HEK293 (cell line): Measurements from ENCODE around the gene JPH2.

Experiments
- CTCF ChIA-PET: fragments of 350-600 bp; formaldehyde crosslinking; extraction: SDS; loops from one replicate; lab custom pipeline; 2021; ENCODE audit warnings: antibody characterized with exemption; lab: Yijun Ruan, JAX
- POLR2A ChIA-PET: fragments of 300-600 bp; formaldehyde crosslinking; extraction: SDS; loops from one replicate; lab custom pipeline; 2020; ENCODE audit warnings: antibody characterized with exemption, inconsistent platforms; lab: Yijun Ruan, JAX
- H3K27ac ChIP-seq: fragments of 200-500 bp; sonication (Bioruptor generic); 2 replicates; pipeline ENCODE4 v1.5.1; 2014; ENCODE audit warnings: low read depth, low read length, control low read depth, inconsistent platforms; ENCODE audit errors: extremely low read depth
- H3K36me3 ChIP-seq, 2 experiments: fragments of 200-500 bp in 1 of 2; sonication (Bioruptor generic) in 1 of 2; 1 replicate in 1 of 2; 2 replicates in 1 of 2; pipeline ENCODE4 v1.5.1; 2014 to 2017; ENCODE audit warnings: inconsistent platforms in 2 of 2, low read length in 2 of 2; ENCODE audit not compliant: control insufficient read depth in 2 of 2, insufficient read depth in 1 of 2
- H3K4me1 ChIP-seq: fragments of 200-500 bp; sonication (Bioruptor generic); 2 replicates; pipeline ENCODE4 v1.5.1; 2014; ENCODE audit warnings: mild to moderate bottlenecking, low read length, inconsistent platforms; ENCODE audit not compliant: control insufficient read depth, insufficient read depth
- H3K4me3 ChIP-seq: 2 replicates; pipeline ENCODE4 v1.5.1; 2011; ENCODE audit warnings: low read depth, mild to moderate bottlenecking, control low read depth, low read length, moderate library complexity
- H3K9me3 ChIP-seq: fragments of 200-500 bp; sonication (Bioruptor generic); 2 replicates; pipeline ENCODE4 v1.5.1; 2014; ENCODE audit warnings: low read depth, low read length, inconsistent platforms; ENCODE audit not compliant: control insufficient read depth, insufficient read depth
- GLI4 ChIP-seq: fragments of 450-650 bp; formaldehyde crosslinking; IDR thresholded peaks from 2 replicates; pipeline ENCODE4 v1.5.1; 2016; ENCODE audit warnings: missing biosample characterization, missing genetic modification characterization
- GLIS1 ChIP-seq: fragments of 450-650 bp; formaldehyde crosslinking; IDR thresholded peaks from 2 replicates; pipeline ENCODE4 v1.5.1; 2016; ENCODE audit warnings: missing biosample characterization, missing genetic modification characterization
- HOXD13 ChIP-seq: sonication (generic); formaldehyde crosslinking; IDR thresholded peaks from 2 replicates; pipeline ENCODE4 v1.8.0; 2022; ENCODE audit warnings: missing genetic modification reagents, borderline replicate concordance
- MYNN ChIP-seq: fragments of 450-650 bp; formaldehyde crosslinking; IDR thresholded peaks from 2 replicates; pipeline ENCODE4 v1.5.1; 2016; ENCODE audit warnings: missing biosample characterization, missing genetic modification characterization, borderline replicate concordance
- OSR2 ChIP-seq: fragments of 450-650 bp; formaldehyde crosslinking; IDR thresholded peaks from 2 replicates; pipeline ENCODE4 v1.5.1; 2016; ENCODE audit warnings: missing biosample characterization, missing genetic modification characterization
- PRDM1 ChIP-seq: fragments of 450-650 bp; formaldehyde crosslinking; IDR thresholded peaks from 2 replicates; pipeline ENCODE4; 2016; ENCODE audit warnings: missing biosample characterization, missing genetic modification characterization
- REPIN1 ChIP-seq: fragments of 450-650 bp; formaldehyde crosslinking; IDR thresholded peaks from 2 replicates; pipeline ENCODE4 v1.5.1; 2017; ENCODE audit warnings: missing biosample characterization, missing genetic modification characterization, low read depth
- SCRT1 ChIP-seq: fragments of 450-650 bp; formaldehyde crosslinking; IDR thresholded peaks from 2 replicates; pipeline ENCODE4 v1.5.1; 2016; ENCODE audit warnings: missing biosample characterization, missing genetic modification characterization, borderline replicate concordance
- SP7 ChIP-seq: fragments of 450-650 bp; formaldehyde crosslinking; IDR thresholded peaks from 2 replicates; pipeline ENCODE4 v1.5.1; 2016; ENCODE audit warnings: missing biosample characterization, missing genetic modification characterization
- ZBTB7A ChIP-seq: fragments of 450-650 bp; formaldehyde crosslinking; IDR thresholded peaks from 2 replicates; pipeline ENCODE4 v1.5.1; 2016; ENCODE audit warnings: low read depth, missing biosample characterization, missing genetic modification characterization
- ZNF19 ChIP-seq: fragments of 450-650 bp; formaldehyde crosslinking; IDR thresholded peaks from 2 replicates; pipeline ENCODE4; 2016; ENCODE audit warnings: missing biosample characterization, missing genetic modification characterization, low read depth
- ZNF324 ChIP-seq: fragments of 450-650 bp; formaldehyde crosslinking; IDR thresholded peaks from 2 replicates; pipeline ENCODE4 v1.5.1; 2016; ENCODE audit warnings: missing biosample characterization, missing genetic modification characterization
- ZNF37A ChIP-seq: fragments of 450-650 bp; IDR thresholded peaks from 2 replicates; pipeline ENCODE4 v1.5.1; 2018; ENCODE audit warnings: missing biosample characterization, missing genetic modification characterization
- ZNF394 ChIP-seq: fragments of 450-650 bp; formaldehyde crosslinking; IDR thresholded peaks from 2 replicates; pipeline ENCODE4 v1.5.1; 2016; ENCODE audit warnings: missing biosample characterization, missing genetic modification characterization, mild to moderate bottlenecking, moderate library complexity, borderline replicate concordance
- ZNF514 ChIP-seq: fragments of 450-650 bp; formaldehyde crosslinking; IDR thresholded peaks from 2 replicates; pipeline ENCODE4 v1.5.1; 2016; ENCODE audit warnings: missing biosample characterization, missing genetic modification characterization
- ZNF521 ChIP-seq: fragments of 450-650 bp; formaldehyde crosslinking; IDR thresholded peaks from 2 replicates; pipeline ENCODE4 v1.5.1; 2017; ENCODE audit warnings: missing biosample characterization, mild to moderate bottlenecking, missing genetic modification characterization
- ZNF530 ChIP-seq: fragments of 450-650 bp; formaldehyde crosslinking; IDR thresholded peaks from 2 replicates; pipeline ENCODE4 v1.5.1; 2016; ENCODE audit warnings: low read depth, missing biosample characterization, missing genetic modification characterization
- ZNF560 ChIP-seq: fragments of 450-650 bp; formaldehyde crosslinking; IDR thresholded peaks from 2 replicates; pipeline ENCODE4 v1.5.1; 2017; ENCODE audit warnings: missing biosample characterization, missing genetic modification characterization, borderline replicate concordance
- ZNF626 ChIP-seq: fragments of 450-650 bp; sonication (Bioruptor Pico); formaldehyde crosslinking; IDR thresholded peaks from 2 replicates; pipeline ENCODE4 v1.5.1; 2018; ENCODE audit warnings: missing biosample characterization, missing genetic modification characterization, inconsistent platforms
- ZNF707 ChIP-seq: fragments of 450-650 bp; formaldehyde crosslinking; IDR thresholded peaks from 2 replicates; pipeline ENCODE4 v1.5.1; 2016; ENCODE audit warnings: missing biosample characterization, missing genetic modification characterization
- TF ChIP-seq, protein P1 (sequence below): fragments of 450-650 bp; formaldehyde crosslinking; IDR thresholded peaks from 2 replicates; pipeline ENCODE4 v1.5.1; 2016; ENCODE audit warnings: missing biosample characterization, missing genetic modification characterization
- TF ChIP-seq, protein P2 (sequence below): fragments of 450-650 bp; formaldehyde crosslinking; IDR thresholded peaks from 2 replicates; pipeline ENCODE4 v1.5.1; 2017; ENCODE audit warnings: missing biosample characterization, mild to moderate bottlenecking, missing genetic modification characterization, moderate library complexity
- TF ChIP-seq, protein P3 (sequence below): fragments of 450-650 bp; formaldehyde crosslinking; IDR thresholded peaks from 2 replicates; pipeline ENCODE4 v1.5.1; 2016; ENCODE audit warnings: missing biosample characterization, missing genetic modification characterization
- TF ChIP-seq, protein P4 (sequence below): fragments of 450-650 bp; formaldehyde crosslinking; IDR thresholded peaks from 2 replicates; pipeline ENCODE4 v1.5.0; 2017; ENCODE audit warnings: missing biosample characterization, missing genetic modification characterization, borderline replicate concordance

JPH2 gene

DNA sequence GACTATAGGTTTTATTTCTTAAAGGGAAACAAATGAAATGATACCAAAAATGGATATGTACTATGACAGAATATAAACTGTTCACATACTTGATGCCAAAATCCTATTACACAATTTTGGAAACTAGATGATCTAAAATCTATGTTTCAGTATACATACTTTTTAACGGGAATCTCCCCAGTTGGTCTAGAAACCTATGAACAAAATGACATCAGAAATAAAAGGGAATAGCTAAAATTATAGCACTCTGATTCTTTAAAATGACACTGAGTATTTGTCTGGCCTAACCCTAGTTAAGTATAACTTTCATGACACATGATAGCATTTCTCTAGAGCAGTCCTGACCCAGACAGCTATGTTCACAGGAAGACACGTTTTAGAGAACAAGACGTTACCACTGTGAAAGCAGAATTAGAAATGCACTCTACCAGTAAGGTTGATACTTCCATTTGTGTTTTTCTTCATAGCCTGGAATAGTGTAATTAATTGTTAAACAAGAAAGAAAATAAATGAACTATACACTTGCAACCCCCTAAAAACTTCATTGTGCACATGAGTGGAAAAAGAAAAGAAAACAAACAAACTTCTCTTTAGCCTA is 20.2 kb upstream of the JPH2 start:
- Histone ChIP-seq H3K4me3 (no peak overlapping the region), H3K9me3 (no peaks in the 10 kb centered on the region), H3K4me1 (peaks cover 22% of the 10 kb centered on the region), H3K36me3 (peaks cover 29 to 35% of the 10 kb centered on the region in 2 experiments), H3K27ac (no peak overlapping the region)
- ChIA-PET POLR2A (no interaction called here), CTCF (interaction anchor here (1.0 to 1.6 kb wide), 3 partner anchors 10 to 91 kb away, joined by 4 to 10 read pairs (median 4); no protein-coding TSS in a partner anchor)
- TF ChIP-seq, protein P1, sequence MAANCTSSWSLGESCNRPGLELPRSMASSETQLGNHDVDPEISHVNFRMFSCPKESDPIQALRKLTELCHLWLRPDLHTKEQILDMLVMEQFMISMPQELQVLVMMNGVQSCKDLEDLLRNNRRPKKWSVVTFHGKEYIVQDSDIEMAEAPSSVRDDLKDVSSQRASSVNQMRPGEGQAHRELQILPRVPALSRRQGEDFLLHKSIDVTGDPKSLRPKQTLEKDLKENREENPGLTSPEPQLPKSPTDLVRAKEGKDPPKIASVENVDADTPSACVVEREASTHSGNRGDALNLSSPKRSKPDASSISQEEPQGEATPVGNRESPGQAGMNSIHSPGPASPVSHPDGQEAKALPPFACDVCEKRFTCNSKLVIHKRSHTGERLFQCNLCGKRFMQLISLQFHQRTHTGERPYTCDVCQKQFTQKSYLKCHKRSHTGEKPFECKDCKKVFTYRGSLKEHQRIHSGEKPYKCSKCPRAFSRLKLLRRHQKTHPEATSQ (tag by site-specific recombination): no peak
- TF ChIP-seq SP7 (tag by site-specific recombination): peak; percentile 29; the same call in 1 of the 2 replicates
- peak; percentile 75 for TF ChIP-seq PRDM1
- TF ChIP-seq GLIS1 (tag by site-specific recombination): no peak

DNA sequence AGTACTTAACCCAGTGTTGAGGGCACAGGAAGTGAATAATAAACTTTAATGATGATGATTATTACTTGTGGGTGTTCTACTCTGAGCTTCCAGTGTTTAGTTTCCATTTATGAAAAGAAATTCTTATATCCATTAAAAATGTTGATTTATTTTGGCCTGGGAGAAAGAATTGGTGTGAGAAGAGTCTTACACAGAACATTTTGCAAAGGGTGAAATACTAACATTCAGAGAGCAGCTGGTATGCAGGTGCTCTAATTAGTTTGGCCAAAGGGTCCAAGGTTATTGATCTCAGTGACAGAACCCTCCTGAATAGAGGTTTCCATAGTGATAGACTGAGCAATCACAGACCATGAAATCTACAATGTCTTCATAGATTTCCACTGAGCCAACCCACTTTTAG is 19.1 kb upstream of the JPH2 start:
- no peak overlapping the region for H3K4me3 ChIP-seq
- no peak for TF ChIP-seq ZNF530 (tag by site-specific recombination)
- TF ChIP-seq, protein P2, sequence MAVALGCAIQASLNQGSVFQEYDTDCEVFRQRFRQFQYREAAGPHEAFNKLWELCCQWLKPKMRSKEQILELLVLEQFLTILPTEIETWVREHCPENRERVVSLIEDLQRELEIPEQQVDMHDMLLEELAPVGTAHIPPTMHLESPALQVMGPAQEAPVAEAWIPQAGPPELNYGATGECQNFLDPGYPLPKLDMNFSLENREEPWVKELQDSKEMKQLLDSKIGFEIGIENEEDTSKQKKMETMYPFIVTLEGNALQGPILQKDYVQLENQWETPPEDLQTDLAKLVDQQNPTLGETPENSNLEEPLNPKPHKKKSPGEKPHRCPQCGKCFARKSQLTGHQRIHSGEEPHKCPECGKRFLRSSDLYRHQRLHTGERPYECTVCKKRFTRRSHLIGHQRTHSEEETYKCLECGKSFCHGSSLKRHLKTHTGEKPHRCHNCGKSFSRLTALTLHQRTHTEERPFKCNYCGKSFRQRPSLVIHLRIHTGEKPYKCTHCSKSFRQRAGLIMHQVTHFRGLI (tag by site-specific recombination): no peak
- TF ChIP-seq ZNF37A (tag by site-specific recombination): no peak
- TF ChIP-seq ZNF514: no peak
- TF ChIP-seq HOXD13 (CRISPR knock-in tag): no peak
- no peak for TF ChIP-seq ZNF19
- no peak for TF ChIP-seq ZBTB7A
- TF ChIP-seq, protein P3, sequence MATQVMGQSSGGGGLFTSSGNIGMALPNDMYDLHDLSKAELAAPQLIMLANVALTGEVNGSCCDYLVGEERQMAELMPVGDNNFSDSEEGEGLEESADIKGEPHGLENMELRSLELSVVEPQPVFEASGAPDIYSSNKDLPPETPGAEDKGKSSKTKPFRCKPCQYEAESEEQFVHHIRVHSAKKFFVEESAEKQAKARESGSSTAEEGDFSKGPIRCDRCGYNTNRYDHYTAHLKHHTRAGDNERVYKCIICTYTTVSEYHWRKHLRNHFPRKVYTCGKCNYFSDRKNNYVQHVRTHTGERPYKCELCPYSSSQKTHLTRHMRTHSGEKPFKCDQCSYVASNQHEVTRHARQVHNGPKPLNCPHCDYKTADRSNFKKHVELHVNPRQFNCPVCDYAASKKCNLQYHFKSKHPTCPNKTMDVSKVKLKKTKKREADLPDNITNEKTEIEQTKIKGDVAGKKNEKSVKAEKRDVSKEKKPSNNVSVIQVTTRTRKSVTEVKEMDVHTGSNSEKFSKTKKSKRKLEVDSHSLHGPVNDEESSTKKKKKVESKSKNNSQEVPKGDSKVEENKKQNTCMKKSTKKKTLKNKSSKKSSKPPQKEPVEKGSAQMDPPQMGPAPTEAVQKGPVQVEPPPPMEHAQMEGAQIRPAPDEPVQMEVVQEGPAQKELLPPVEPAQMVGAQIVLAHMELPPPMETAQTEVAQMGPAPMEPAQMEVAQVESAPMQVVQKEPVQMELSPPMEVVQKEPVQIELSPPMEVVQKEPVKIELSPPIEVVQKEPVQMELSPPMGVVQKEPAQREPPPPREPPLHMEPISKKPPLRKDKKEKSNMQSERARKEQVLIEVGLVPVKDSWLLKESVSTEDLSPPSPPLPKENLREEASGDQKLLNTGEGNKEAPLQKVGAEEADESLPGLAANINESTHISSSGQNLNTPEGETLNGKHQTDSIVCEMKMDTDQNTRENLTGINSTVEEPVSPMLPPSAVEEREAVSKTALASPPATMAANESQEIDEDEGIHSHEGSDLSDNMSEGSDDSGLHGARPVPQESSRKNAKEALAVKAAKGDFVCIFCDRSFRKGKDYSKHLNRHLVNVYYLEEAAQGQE: no peak
- TF ChIP-seq, protein P4, sequence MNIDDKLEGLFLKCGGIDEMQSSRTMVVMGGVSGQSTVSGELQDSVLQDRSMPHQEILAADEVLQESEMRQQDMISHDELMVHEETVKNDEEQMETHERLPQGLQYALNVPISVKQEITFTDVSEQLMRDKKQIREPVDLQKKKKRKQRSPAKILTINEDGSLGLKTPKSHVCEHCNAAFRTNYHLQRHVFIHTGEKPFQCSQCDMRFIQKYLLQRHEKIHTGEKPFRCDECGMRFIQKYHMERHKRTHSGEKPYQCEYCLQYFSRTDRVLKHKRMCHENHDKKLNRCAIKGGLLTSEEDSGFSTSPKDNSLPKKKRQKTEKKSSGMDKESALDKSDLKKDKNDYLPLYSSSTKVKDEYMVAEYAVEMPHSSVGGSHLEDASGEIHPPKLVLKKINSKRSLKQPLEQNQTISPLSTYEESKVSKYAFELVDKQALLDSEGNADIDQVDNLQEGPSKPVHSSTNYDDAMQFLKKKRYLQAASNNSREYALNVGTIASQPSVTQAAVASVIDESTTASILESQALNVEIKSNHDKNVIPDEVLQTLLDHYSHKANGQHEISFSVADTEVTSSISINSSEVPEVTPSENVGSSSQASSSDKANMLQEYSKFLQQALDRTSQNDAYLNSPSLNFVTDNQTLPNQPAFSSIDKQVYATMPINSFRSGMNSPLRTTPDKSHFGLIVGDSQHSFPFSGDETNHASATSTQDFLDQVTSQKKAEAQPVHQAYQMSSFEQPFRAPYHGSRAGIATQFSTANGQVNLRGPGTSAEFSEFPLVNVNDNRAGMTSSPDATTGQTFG (tag by site-specific recombination): no peak
- no peak for TF ChIP-seq ZNF394 (tag by site-specific recombination)
- TF ChIP-seq ZNF626 (tag by site-specific recombination): no peak
- TF ChIP-seq ZNF521 (tag by site-specific recombination): no peak
- no peak for TF ChIP-seq OSR2 (tag by site-specific recombination)
- no peak for TF ChIP-seq REPIN1 (tag by site-specific recombination)
- no peak for TF ChIP-seq ZNF324 (tag by site-specific recombination)
- TF ChIP-seq GLI4 (tag by site-specific recombination): no peak
- no peak for TF ChIP-seq ZNF707 (tag by site-specific recombination)
- TF ChIP-seq SCRT1 (tag by site-specific recombination): no peak
- no peak for TF ChIP-seq MYNN (tag by site-specific recombination)
- no peak for TF ChIP-seq ZNF560
- peaks cover 22% of the 10 kb centered on the region for H3K4me1 ChIP-seq
- H3K9me3 ChIP-seq: no peaks in the 10 kb centered on the region
- ChIA-PET POLR2A (interaction anchor here (1.0 kb wide), 1 partner anchor 13 kb away, joined by 4 read pairs; no protein-coding TSS in a partner anchor), CTCF (interaction anchor here (0.6 to 1.6 kb wide), 3 partner anchors 16 to 90 kb away, joined by 3 to 10 read pairs (median 4); no protein-coding TSS in a partner anchor)
- no peak overlapping the region for H3K27ac ChIP-seq
- peaks cover 33 to 46% of the 10 kb centered on the region in 2 experiments for H3K36me3 ChIP-seq
